HUES6 (cell line): Measurements from ENCODE around the gene CTNNB1.
A peak's percentile ranks its signal among the peaks of the same experiment; 100 is the strongest.

ENCODE experiments used
- H3K27ac ChIP-seq: 2 replicates; pipeline ENCODE4 v1.7.0; 2013; ENCODE audit warnings: low read depth, mild to moderate bottlenecking, low read length, inconsistent platforms
- H3K27me3 ChIP-seq: 2 replicates; pipeline ENCODE4 v1.6.1; 2013; ENCODE audit warnings: low read length; ENCODE audit not compliant: control insufficient read depth, insufficient read depth
- H3K36me3 ChIP-seq: 2 replicates; pipeline ENCODE4 v1.6.1; 2013; ENCODE audit warnings: low read length; ENCODE audit not compliant: control insufficient read depth, insufficient read depth
- H3K4me1 ChIP-seq: 2 replicates; pipeline ENCODE4 v1.6.1; 2013; ENCODE audit warnings: low read length; ENCODE audit not compliant: control insufficient read depth, insufficient read depth
- H3K4me3 ChIP-seq: 2 replicates; pipeline ENCODE4 v1.5.1; 2013; ENCODE audit warnings: low read depth, low read length
- H3K9ac ChIP-seq: one replicate; pipeline ENCODE4 v1.6.1; 2013; ENCODE audit warnings: mild to moderate bottlenecking, low read length
- H3K9me3 ChIP-seq: 2 replicates; pipeline ENCODE4 v1.6.1; 2013; ENCODE audit warnings: low read depth, low read length; ENCODE audit not compliant: control insufficient read depth, insufficient read depth

Gene CTNNB1

GRCh38 chr3:41198950-41199865 lies at the start of gene CTNNB1:
Gene CTNNB1, plus strand, starts transcription at chr3:41199505. Its CDS starts 24,564 bp downstream, at chr3:41224069.
- H3K9me3 ChIP-seq, result no peaks in the 10 kb centered on the region
- H3K4me3 ChIP-seq, result peak within 1 kb of the TSS; percentile 88
- H3K4me1 ChIP-seq, result peaks cover 24% of the 10 kb centered on the region
- H3K9ac ChIP-seq, result peak within 1 kb of the TSS; percentile 100
- H3K36me3 ChIP-seq, result no peaks in the 10 kb centered on the region
- no peaks in the 10 kb centered on the region for H3K27me3 ChIP-seq
- peak within 1 kb of the TSS; percentile 98 for H3K27ac ChIP-seq

- Histone ChIP-seq H3K27me3 (no peaks in the 10 kb centered on the region), H3K27ac (no peak overlapping the region), H3K36me3 (no peaks in the 10 kb centered on the region), H3K4me3 (no peak overlapping the region), H3K9ac (no peak overlapping the region), H3K4me1 (peaks cover 11% of the 10 kb centered on the region), H3K9me3 (no peaks in the 10 kb centered on the region)
These were observed 43.5 kb upstream of the CTNNB1 start for GRCh38 chr3:41155834-41156233.

GRCh38 chr3:41158947-41159346 lies 40.4 kb upstream of the CTNNB1 start:
- Histone ChIP-seq H3K36me3 (no peaks in the 10 kb centered on the region), H3K4me1 (peaks cover 11% of the 10 kb centered on the region), H3K27me3 (no peaks in the 10 kb centered on the region), H3K4me3 (peak overlapping the region; percentile 19; the same call in 1 of the 2 replicates), H3K27ac (peak overlapping the region; percentile 42; the same call in 1 of the 2 replicates), H3K9ac (peak overlapping the region; percentile 40), H3K9me3 (no peaks in the 10 kb centered on the region)

- peaks cover 11% of the 10 kb centered on the region for H3K4me1 ChIP-seq
- H3K27me3 ChIP-seq, result no peaks in the 10 kb centered on the region
- no peak overlapping the region for H3K27ac ChIP-seq
- H3K36me3 ChIP-seq, result no peaks in the 10 kb centered on the region
- no peaks in the 10 kb centered on the region for H3K9me3 ChIP-seq
- no peak overlapping the region for H3K9ac ChIP-seq
- no peak overlapping the region for H3K4me3 ChIP-seq
These were observed 39.6 kb upstream of the CTNNB1 start for GRCh38 chr3:41159588-41160189.

GRCh38 chr3:41162541-41162940 lies 36.8 kb upstream of the CTNNB1 start:
- no peak overlapping the region for H3K27ac ChIP-seq
- no peak overlapping the region for H3K9ac ChIP-seq

GRCh38 chr3:41163006-41163405 lies 36.3 kb upstream of the CTNNB1 start:
- H3K36me3 ChIP-seq, result no peaks in the 10 kb centered on the region
- H3K4me3 ChIP-seq, result no peak overlapping the region
- H3K9ac ChIP-seq, result no peak overlapping the region
- no peak overlapping the region for H3K27ac ChIP-seq
- no peaks in the 10 kb centered on the region for H3K9me3 ChIP-seq
- H3K27me3 ChIP-seq, result no peaks in the 10 kb centered on the region
- peaks cover 11% of the 10 kb centered on the region for H3K4me1 ChIP-seq

More at GRCh38 chr3:41162541-41162940, 36.8 kb upstream of the CTNNB1 start:
- Histone ChIP-seq H3K9me3 (no peaks in the 10 kb centered on the region), H3K36me3 (no peaks in the 10 kb centered on the region), H3K4me1 (peaks cover 11% of the 10 kb centered on the region), H3K27me3 (no peaks in the 10 kb centered on the region), H3K4me3 (no peak overlapping the region)

GRCh38 chr3:41163421-41163820 lies 35.9 kb upstream of the CTNNB1 start:
- no peaks in the 10 kb centered on the region for H3K9me3 ChIP-seq
- no peaks in the 10 kb centered on the region for H3K36me3 ChIP-seq
- peaks cover 9% of the 10 kb centered on the region for H3K4me1 ChIP-seq
- H3K27ac ChIP-seq, result no peak overlapping the region
- no peak overlapping the region for H3K4me3 ChIP-seq
- no peak overlapping the region for H3K9ac ChIP-seq
- H3K27me3 ChIP-seq, result no peaks in the 10 kb centered on the region

GRCh38 chr3:41164777-41165176 lies 34.5 kb upstream of the CTNNB1 start:
- H3K4me3 ChIP-seq, result no peak overlapping the region
- no peak overlapping the region for H3K27ac ChIP-seq
- no peaks in the 10 kb centered on the region for H3K9me3 ChIP-seq
- no peaks in the 10 kb centered on the region for H3K27me3 ChIP-seq
- no peaks in the 10 kb centered on the region; the same call in 1 of the 2 replicates for H3K4me1 ChIP-seq
- no peaks in the 10 kb centered on the region for H3K36me3 ChIP-seq
- H3K9ac ChIP-seq, result no peak overlapping the region

- Histone ChIP-seq H3K27ac (no peak overlapping the region), H3K36me3 (no peaks in the 10 kb centered on the region), H3K4me3 (no peak overlapping the region), H3K9me3 (no peaks in the 10 kb centered on the region), H3K27me3 (no peaks in the 10 kb centered on the region), H3K9ac (no peak overlapping the region), H3K4me1 (no peaks in the 10 kb centered on the region; the same call in none of the 2 replicates)
These were observed 31.4 kb upstream of the CTNNB1 start for GRCh38 chr3:41167722-41168497.

GRCh38 chr3:41169023-41169422 lies 30.3 kb upstream of the CTNNB1 start:
- H3K9me3 ChIP-seq, result no peaks in the 10 kb centered on the region
- H3K27me3 ChIP-seq, result no peaks in the 10 kb centered on the region
- H3K4me3 ChIP-seq, result no peak overlapping the region
- H3K27ac ChIP-seq, result no peak overlapping the region
- no peaks in the 10 kb centered on the region for H3K36me3 ChIP-seq
- H3K4me1 ChIP-seq, result no peaks in the 10 kb centered on the region; the same call in 1 of the 2 replicates
- no peak overlapping the region for H3K9ac ChIP-seq
